Frontal cortex (tissue), 4 donors: Measurements from ENCODE around the gene TUBB6. TPM values are rescaled to one million over a fixed set of nuclear protein-coding genes. Genes with fewer than 3 reads are reported as not detected.

Experiments used
- DNase-seq, 2 donors: peaks; one replicate each; pipeline ENCODE4 v3.0.0; 2012; ENCODE audit warnings: low spot score in 2 of 2
- FAIRE-seq: peaks from 2 replicates; lab custom pipeline; 2012; peaks lifted over from hg19 to GRCh38; lab: Jason Lieb, UNC
- total RNA-seq: library from RNA; depleted of rRNA; stranded (reverse); fragments of >200 nt; gene quantifications from one replicate; pipeline ENCODE4 v1.2.3, GENCODE V29; 2014
- donor health status: control.
- donor health status: control.
- donor health status: control.

The TUBB6 gene
- total RNA-seq, 1 donor from 2014 or later, result 33.0 TPM

DNA sequence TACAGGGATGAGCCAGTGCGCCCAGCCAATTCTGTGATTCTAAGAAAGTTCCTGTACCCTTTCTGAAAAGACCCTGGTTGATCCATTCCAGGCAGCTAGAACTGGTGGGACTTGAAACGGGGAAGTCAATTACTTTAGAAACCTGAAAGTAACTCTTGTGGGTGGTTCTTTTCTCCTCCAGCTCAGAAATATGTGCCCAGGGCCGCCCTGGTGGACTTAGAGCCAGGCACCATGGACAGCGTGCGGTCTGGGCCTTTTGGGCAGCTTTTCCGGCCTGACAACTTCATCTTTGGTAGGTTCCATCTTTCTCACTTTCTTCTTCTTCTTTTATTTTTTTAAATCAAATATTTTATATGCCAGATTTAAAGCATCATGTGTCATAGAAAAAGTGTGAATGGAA is 2.7 kb downstream of the TUBB6 start:
- no peak for FAIRE-seq

DNA sequence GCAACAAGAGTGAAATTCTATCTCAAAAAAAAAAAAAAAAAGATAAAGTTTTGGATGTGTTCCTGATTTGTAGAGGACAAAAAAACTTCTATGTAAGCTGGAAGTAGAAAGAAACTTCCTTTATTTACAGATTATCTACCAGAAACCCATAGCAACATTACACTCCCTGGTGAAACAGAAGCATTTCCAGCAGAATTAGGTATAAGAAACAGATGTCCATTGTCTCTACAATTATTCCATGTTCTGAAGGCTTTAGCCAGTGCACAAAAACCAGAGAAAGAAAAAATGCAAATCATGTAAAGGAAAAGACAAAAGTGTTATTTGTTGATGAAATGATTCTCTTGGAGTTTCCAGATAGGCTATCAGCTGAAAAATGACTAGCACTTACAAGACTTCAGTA is 4.9 kb downstream of the TUBB6 start:
- no peak for DNase-seq
- FAIRE-seq, result no peak

More for the DNA sequence above, 2.7 kb downstream of the TUBB6 start:
- no peak for DNase-seq

DNA sequence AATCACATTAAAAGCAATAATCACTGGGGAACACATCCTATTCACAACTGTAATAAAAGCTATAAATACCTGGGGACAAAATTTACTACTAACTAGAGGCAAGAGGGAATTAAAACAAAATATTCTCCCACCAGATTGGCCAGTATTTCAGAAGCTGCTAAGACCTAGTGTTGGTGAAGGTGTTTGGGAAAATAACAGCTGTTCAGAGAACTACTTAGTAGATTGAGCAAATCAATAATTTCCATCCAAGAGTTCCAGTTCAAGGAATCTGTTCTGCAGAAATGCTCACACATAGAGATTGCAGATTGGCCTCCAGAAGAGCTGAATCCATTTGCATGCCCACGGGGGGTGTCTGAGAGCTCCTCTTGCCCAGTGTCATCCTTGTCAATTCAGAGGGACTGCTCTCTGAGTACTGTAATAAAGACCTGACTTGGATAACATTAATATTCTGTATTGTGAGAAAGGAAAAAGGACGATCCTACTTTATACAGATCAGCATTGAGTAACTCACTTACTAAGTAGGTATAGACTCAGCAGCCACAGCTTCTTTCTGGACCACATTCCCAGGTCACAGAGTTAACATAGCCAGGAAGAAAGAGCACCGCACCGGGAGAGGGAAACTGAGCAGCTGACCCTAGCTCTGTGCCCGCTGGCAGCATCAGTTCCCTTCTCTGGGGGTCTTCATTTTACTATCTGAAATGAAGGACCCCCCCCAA is 5.6 kb downstream of the TUBB6 start:
- FAIRE-seq (no peak), DNase-seq (no peak)

DNA sequence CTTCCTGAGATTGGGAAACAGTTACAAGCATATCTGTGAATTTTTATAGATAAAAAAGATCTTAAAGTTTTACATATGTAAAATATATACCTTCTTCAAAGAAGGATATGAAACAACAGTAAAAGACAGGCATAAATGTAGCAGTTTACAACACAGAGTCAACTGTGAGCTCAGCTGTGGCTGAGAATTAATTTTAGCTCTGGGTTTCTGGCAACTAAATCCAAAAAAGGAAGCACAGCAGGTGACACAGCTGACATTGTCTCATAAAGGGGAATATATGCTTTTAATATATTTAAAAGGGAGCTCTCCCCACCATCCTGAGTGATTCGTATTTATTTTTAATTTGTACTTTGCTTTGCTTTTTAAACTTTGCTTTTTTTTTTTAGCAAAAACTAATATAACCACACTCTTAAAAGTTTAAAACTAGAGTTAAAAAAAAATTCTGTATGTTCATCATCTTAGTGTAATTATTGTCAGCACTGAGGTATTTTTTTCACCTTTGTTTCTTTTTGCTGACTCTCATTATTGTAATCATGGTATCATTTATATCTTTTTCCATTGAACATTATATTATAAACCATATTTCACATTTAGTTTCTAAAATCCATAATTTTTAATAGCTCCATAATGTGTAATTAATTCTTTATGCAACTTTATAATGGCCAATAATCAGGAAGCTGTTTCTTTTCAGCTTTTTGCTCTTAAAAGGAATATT is 6.7 kb downstream of the TUBB6 start:
- no peak for FAIRE-seq
- DNase-seq, result no peak

DNA sequence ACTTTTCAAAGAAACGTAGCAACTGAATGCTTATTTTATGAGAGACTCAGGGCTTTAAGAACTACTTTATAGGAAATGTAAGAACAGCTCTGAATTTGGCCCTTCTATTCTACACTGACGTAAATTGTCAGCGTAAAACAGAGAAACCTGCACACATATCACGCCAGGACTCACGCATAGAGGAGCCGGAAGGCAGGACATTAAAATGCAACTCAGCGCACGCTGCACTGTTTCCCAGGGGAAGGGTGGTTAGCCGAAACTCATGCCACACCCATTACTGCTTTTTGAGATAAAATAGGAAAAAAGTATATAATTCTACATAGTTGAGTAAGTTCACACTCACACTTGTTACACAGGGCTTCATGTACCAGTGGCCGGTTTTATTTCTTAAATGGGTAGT is 7.4 kb downstream of the TUBB6 start:
- no peak for DNase-seq
- FAIRE-seq, result no peak

DNA sequence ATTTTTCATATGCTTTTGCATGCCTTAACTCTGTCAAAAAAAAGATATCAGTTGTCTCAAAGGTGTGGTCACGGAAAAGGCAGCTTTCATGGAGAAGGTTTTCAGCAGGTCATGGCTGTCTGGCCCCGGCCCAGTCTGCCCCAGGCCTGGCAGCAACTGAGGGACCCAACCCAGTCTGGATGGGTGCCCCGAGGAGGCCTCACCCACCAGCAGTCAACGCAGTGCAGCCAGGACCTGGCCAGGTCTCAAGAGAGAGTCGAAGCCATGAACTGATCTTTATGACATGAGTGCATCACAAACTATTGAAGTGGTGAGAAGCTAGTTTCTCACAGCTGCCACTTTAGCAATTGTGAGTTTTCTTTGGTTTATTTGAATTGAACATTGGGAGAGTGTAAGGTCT is 7.9 kb downstream of the TUBB6 start:
- FAIRE-seq (no peak), DNase-seq (no peak)

DNA sequence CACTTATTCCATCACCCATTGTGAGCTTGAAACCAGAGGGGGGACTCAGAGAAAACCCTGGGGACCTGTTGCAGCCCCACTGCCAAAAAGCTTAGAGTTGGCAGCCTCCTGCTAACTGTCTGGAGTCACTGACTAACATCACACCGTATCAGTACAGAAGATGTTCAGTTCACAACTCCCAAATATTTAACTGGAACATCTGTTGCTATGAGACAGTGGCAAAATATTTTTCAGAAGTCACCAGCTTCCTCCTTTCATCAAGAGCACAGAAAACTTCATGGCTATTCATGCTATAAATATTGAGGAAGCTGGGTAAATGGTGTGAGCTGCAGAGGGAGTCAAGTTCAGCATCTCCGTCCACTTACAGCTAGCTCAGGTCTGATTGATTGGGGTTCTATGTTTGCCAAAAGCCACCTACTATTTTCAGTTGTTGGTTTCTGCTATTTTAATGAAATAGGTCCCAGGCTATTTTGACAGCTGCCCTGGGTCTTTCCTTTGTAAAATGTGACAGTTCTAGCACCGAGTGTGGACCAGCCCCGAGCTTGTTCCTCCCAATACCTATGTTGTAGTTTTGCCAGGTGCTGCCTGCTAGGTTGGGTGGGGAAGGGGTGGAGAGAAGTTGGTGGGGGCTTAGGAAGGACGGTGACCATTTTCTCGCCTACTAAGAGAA is 9.8 kb downstream of the TUBB6 start:
- FAIRE-seq (no peak), DNase-seq (no peak)

DNA sequence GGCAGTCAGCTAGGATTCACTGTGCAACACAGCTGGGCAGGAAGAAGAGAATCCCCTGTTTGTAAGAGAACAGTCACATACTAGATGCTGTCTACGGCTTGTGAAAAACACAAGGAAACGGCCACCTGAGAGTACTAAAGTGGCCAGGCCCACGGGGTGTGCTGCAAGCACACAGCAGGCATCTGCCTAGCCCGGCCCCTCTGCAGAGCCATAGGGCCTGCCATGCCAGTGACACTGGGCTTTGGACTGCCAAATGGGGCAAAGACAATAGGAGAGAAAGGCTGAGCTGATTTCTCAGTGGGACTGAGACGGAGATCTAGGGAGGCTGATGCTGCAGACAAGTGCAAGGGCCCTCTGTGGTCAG is 10.3 kb downstream of the TUBB6 start:
- FAIRE-seq (no peak), DNase-seq (no peak)

DNA sequence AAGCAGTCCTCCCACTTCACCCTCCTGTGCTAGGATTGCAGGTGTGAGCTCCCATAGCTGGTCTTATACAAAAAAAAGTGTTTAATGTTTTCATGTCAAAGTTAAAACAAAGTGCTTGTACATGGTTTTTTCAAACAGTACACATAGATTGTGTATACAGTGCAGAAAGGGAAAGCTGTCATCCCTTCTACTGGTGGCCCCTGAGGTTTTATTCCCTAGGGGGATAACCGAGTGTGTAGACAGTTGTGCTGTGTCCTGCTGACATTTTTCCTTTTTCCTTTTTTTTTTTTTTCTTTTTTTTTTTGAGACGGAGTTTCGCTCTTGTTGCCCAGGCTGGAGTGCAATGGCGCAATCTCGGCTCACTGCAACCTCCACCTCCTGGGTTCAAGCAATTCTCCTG is 10.8 kb downstream of the TUBB6 start:
- DNase-seq (no peak), FAIRE-seq (no peak)

DNA sequence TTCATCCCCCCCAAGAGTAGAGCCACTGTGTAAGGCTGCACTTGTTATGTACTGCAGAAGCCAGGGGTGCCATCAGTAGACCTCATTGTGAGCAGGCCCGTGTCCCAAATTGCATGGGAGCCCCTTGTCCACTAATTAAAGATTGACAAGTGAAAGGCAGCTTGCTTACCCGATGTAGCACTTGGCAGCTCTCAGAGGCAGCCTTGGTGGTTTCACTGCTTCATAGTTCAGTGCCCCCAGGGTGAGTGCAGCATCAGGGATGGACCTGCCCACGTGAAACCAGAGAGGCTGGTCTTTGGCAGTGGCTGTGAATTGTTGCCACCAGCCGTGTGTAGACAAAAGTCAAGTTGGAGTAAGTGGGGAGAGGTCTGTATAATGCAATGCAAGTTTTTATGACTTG is 13.3 kb downstream of the TUBB6 start:
- FAIRE-seq, result no peak
- no peak for DNase-seq

DNA sequence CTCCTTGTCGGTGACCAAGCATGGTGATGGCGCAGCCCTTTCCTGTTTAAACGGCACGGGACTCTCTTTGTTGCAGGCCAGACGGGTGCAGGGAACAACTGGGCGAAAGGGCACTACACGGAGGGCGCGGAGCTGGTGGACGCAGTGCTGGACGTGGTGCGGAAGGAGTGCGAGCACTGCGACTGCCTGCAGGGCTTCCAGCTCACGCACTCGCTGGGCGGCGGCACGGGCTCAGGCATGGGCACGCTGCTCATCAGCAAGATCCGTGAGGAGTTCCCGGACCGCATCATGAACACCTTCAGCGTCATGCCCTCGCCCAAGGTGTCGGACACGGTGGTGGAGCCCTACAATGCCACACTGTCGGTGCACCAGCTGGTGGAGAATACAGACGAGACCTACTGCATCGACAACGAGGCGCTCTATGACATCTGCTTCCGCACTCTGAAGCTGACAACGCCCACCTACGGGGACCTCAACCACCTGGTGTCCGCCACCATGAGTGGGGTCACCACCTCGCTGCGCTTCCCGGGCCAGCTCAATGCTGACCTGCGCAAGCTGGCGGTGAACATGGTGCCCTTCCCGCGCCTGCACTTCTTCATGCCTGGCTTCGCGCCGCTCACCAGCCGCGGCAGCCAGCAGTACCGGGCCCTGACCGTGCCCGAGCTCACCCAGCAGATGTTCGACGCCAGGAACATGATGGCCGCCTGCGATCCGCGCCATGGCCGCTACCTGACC is 17.1 kb downstream of the TUBB6 start:
- FAIRE-seq, result no peak
- no peak for DNase-seq

DNA sequence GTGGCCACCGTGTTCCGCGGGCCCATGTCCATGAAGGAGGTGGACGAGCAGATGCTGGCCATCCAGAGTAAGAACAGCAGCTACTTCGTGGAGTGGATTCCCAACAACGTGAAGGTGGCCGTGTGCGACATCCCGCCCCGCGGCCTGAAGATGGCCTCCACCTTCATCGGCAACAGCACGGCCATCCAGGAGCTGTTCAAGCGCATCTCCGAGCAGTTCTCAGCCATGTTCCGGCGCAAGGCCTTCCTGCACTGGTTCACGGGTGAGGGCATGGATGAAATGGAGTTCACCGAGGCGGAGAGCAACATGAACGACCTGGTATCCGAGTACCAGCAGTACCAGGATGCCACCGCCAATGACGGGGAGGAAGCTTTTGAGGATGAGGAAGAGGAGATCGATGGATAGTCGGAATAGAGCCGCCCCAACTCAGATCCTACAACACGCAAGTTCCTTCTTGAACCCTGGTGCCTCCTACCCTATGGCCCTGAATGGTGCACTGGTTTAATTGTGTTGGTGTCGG is 17.7 kb downstream of the TUBB6 start:
- FAIRE-seq (no peak), DNase-seq (no peak)

DNA sequence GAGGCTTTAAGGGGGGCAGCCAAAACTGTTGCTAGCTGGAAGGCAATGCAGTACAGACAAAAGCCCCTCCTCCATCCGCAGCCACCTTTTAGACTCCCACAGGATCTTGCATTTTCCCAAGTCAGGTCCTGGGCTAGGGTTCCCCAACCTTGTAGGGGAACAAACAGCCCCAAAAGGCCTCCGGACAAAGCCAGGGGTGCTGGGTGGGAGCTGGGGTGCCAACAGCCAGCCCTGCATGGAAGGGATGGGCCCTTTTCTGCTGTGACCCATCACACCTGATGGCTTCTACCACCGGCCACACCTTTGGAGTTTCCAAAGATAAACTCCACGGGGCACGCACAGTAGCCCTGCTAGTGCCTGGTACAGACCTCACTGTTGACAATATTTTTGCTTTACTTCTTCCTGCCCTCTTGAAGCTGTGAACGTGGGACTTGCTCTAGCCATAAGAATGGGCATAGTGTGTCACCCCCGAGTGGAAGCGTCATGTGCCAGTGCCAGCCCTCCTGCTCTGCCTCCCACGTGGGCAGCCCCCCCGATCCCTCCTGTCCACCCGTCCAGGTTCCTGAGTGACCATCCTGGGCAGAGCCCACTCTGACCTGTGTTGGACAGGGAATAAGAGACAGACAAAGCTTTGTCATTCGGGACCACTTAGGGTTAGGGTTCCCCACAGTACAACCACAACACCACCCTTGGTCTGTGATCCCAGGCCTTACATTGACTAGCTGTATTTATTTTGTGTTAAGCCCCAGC is 18.8 kb downstream of the TUBB6 start:
- FAIRE-seq, result no peak
- DNase-seq, result no peak

DNA sequence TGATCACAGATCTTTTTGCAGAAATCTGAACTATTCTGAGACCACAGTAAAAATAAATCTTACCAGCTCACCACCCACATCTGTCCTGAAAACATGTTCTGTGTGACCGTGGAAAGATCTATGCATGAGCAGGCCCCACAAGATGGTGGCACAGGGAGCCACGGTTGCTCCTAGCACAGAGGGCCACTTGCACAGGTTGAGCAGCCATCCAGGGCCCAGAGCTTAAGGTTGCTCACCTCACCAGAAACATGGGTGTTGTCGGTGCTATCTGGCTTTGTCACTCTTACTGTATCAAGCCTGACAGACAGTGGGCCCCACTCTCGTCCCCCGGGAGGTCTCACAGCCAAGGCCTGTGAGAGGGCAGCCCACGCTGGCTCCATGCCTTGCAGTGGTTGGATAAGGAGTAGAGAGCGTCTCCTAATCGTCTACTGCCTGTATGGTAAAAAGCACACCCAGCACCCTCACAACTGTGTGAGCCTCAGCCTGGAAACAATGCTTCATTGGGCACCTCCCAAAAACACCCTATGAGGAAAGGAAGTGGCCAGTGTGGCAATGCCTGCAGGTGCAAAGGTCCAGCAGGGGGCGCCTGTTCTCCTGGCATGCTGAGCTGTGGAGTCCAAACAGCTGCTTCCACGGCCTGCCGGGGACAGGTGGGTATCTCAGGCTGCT is 19.6 kb downstream of the TUBB6 start:
- FAIRE-seq (no peak), DNase-seq (peak; percentile 44 to 56)

DNA sequence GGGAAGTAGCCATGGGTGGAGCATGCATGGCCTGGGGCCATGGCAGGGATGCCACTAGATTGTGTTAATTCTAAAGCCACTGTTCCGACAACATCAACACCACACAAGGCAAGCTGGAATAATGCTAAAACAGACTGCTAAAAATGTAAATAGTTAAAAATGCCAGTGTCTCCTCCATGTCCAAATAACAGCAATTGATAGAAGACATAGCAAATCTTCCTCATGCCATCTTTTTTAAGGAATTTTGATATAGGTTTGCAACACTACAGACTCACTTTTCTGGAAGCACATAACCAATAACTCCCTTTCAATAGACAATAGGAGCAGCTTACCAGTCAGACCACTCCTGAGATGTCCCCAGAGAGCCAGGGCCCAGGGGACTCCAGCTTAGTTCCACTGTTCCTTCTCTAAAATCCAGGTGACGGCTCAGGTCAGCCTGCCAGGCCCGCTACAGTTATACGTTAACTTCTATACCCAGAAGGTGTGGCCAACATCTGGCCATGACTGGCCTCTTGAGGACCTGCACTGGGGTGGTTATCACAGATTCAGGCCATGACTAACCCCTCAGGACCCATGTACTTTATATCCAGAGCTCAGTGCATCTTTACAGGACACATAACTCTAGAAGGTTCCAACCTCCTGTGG is 20.3 kb downstream of the TUBB6 start:
- FAIRE-seq, result no peak
- DNase-seq, result no peak

DNA sequence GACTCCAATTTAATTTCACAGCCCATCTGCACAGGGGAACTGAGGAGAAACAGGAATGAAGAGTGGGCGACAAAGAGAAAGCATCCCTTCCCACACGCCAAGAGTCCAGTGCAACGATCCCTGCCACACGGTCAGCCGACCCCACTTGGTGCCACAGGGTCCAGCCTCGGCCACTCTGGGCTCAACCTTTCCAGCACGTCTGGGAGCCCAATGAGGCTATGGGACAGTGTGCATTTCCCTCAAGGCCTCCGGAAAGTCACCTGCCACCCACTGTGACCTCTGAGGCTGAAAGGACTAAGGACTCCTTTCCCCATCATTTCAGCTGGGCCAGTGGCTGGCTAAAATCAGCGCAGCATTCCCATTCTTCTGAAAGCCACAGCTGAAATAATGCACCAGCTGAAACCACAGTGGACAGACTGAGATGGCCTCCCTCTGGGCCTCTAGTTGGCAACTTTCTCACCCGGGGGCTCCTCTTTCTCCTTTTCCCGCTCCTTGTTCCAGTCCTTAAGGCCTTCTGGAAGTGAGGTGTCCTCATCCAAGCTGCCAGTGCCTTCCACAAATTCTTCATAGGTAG is 21.2 kb downstream of the TUBB6 start:
- FAIRE-seq, result no peak
- no peak for DNase-seq

DNA sequence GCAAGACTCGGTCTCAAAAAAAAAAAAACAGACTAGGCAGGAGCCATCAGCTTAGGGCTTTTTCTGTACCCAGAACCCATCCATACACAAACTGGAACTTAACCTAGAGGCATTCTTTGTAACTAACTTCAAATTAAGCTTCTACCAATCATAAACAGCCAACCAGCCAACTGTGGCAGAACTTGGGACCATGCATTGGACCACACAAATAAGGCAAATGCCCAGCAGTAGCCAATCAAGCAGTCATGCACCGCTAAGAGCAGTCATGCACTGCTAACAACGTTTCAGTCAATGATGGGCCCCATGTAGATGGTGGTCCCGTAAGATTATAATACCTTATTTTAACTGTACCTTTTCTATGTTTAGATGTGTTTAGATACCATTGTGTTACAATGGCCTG is 22.7 kb downstream of the TUBB6 start:
- FAIRE-seq, result no peak
- DNase-seq, result no peak

DNA sequence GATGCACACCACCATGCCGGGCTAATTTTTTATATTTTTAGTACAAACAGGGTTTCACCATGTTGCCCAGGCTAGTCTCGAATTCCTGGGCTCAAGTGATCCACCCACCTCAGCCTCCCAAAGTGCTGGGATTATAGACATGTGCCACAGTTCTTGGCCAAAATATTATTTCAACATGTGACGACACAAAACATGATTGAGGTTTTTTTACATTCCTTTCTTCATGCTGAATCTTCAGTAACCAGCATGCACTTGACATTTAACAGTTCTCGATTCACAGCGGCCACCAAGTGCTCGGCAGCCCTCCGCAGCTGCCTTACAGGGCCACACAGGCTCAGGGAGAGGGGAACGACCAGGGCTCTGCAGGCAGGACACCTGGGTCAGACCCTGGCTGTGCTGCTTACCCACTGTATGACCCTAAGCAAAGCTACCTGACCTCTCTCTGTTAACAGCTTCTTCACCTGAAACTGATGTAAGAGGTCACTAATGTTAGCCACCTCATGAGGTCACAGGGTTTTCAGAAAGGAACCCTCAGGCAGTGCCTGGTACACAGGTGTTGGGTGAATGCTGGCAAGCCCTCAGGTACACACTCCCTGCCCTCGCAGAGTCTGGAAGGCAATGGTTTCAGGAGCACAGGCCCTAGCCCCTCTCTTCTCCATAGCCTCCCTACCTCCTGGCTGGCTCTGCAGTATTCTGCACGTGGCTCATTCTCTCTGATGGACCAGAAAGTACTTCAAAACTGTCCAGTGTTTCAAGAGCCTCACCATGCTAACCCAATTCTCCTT is 25.7 kb downstream of the TUBB6 start:
- no peak for DNase-seq
- FAIRE-seq, result no peak
